ENCODE data around the gene SPRR1A. TPM values are rescaled to one million over a fixed set of nuclear protein-coding genes. Genes with fewer than 3 reads are reported as not detected.

The SPRR1A gene
- total and polyA plus RNA-seq, 2 of the 13 experiments (the other 11 are each of a cell fraction or from before 2014, with no cell fraction given), result not detected

DNA sequence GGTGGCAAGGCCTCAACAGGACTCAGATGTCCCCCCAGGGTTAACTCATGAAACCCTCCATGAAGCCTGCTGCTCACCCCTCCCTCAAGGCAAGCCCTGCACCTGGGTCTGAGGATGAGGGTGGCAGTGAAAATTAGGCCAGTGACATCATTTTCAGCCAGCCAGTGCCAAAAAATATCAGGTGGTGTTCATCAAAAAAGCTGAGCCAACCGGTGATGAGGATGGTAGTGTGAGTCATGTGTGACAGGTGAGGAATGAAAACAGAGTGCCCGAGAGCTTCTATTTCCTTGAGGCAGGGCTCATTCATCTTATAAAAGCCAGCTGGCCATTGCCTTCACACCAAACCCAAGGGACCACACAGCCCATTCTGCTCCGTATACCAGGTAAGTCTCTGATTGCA, at the start of gene SPRR1A (continued):
- TF ChIP-seq, protein P1, sequence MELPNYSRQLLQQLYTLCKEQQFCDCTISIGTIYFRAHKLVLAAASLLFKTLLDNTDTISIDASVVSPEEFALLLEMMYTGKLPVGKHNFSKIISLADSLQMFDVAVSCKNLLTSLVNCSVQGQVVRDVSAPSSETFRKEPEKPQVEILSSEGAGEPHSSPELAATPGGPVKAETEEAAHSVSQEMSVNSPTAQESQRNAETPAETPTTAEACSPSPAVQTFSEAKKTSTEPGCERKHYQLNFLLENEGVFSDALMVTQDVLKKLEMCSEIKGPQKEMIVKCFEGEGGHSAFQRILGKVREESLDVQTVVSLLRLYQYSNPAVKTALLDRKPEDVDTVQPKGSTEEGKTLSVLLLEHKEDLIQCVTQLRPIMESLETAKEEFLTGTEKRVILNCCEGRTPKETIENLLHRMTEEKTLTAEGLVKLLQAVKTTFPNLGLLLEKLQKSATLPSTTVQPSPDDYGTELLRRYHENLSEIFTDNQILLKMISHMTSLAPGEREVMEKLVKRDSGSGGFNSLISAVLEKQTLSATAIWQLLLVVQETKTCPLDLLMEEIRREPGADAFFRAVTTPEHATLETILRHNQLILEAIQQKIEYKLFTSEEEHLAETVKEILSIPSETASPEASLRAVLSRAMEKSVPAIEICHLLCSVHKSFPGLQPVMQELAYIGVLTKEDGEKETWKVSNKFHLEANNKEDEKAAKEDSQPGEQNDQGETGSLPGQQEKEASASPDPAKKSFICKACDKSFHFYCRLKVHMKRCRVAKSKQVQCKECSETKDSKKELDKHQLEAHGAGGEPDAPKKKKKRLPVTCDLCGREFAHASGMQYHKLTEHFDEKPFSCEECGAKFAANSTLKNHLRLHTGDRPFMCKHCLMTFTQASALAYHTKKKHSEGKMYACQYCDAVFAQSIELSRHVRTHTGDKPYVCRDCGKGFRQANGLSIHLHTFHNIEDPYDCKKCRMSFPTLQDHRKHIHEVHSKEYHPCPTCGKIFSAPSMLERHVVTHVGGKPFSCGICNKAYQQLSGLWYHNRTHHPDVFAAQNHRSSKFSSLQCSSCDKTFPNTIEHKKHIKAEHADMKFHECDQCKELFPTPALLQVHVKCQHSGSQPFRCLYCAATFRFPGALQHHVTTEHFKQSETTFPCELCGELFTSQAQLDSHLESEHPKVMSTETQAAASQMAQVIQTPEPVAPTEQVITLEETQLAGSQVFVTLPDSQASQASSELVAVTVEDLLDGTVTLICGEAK (IDR thresholded peaks at IDR 0.05), result no peak
- TF ChIP-seq, protein P1 (CRISPR knock-in tag; IDR thresholded peaks at IDR 0.05), result no peak
- TF ChIP-seq ZNF737 (CRISPR knock-in tag; IDR thresholded peaks at IDR 0.05; ENCODE audit: borderline replicate concordance), result no peak
- TF ChIP-seq HOXA7 (CRISPR knock-in tag; IDR thresholded peaks at IDR 0.05), result no peak
- no peak for TF ChIP-seq FOSL2 (CRISPR knock-in tag; IDR thresholded peaks at IDR 0.05)
- TF ChIP-seq, protein P2, sequence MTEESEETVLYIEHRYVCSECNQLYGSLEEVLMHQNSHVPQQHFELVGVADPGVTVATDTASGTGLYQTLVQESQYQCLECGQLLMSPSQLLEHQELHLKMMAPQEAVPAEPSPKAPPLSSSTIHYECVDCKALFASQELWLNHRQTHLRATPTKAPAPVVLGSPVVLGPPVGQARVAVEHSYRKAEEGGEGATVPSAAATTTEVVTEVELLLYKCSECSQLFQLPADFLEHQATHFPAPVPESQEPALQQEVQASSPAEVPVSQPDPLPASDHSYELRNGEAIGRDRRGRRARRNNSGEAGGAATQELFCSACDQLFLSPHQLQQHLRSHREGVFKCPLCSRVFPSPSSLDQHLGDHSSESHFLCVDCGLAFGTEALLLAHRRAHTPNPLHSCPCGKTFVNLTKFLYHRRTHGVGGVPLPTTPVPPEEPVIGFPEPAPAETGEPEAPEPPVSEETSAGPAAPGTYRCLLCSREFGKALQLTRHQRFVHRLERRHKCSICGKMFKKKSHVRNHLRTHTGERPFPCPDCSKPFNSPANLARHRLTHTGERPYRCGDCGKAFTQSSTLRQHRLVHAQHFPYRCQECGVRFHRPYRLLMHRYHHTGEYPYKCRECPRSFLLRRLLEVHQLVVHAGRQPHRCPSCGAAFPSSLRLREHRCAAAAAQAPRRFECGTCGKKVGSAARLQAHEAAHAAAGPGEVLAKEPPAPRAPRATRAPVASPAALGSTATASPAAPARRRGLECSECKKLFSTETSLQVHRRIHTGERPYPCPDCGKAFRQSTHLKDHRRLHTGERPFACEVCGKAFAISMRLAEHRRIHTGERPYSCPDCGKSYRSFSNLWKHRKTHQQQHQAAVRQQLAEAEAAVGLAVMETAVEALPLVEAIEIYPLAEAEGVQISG (CRISPR knock-in tag; IDR thresholded peaks at IDR 0.05), result no peak
- no peak for TF ChIP-seq GPN1 (CRISPR knock-in tag; IDR thresholded peaks at IDR 0.05; ENCODE audit: borderline replicate concordance)
- TF ChIP-seq KDM6A (CRISPR knock-in tag; IDR thresholded peaks at IDR 0.05; ENCODE audit: low read depth), result no peak

All from HepG2 (cell line).